ENCODE measurements around the gene GLCCI1. TPM values are rescaled to one million over a fixed set of nuclear protein-coding genes. Genes with fewer than 3 reads are reported as not detected.
"Not testable (repeated sequence)": the region's sequence is repeated elsewhere in the genome, so short reads cannot be mapped to it uniquely, and the experiment has no call there.

Gene GLCCI1
- total RNA-seq, 2 donors from 2014 or later = 3.4 to 3.8 TPM

- TF ChIP-seq CTCF (IDR thresholded peaks at IDR 0.05) = no peak
- DNase-seq (ENCODE audit: low spot score) = no peak
Observed at GRCh38 chr7:8089036-8089780, 120.6 kb downstream of the GLCCI1 start.

GRCh38 chr7:8092140-8092539, 123.5 kb downstream of the GLCCI1 start:
- no peak overlapping the region for H3K27ac ChIP-seq
- no peaks in the 10 kb centered on the region for H3K36me3 ChIP-seq
- DNase-seq (ENCODE audit: low spot score) = no peak
- H3K4me1 ChIP-seq = no peaks in the 10 kb centered on the region
- H3K9me3 ChIP-seq = no peaks in the 10 kb centered on the region
- TF ChIP-seq CTCF (IDR thresholded peaks at IDR 0.05) = no peak
- no peak overlapping the region for H3K4me3 ChIP-seq
- no peaks in the 10 kb centered on the region for H3K27me3 ChIP-seq

More at GRCh38 chr7:8089036-8089780, 120.6 kb downstream of the GLCCI1 start:
- Histone ChIP-seq H3K4me1 (no peaks in the 10 kb centered on the region), H3K36me3 (no peaks in the 10 kb centered on the region), H3K27me3 (no peaks in the 10 kb centered on the region), H3K27ac (no peak overlapping the region), H3K9me3 (no peaks in the 10 kb centered on the region), H3K4me3 (no peak overlapping the region)

- Histone ChIP-seq H3K4me1 (no peaks in the 10 kb centered on the region), H3K4me3 (no peak overlapping the region), H3K9me3 (no peaks in the 10 kb centered on the region), H3K27me3 (no peaks in the 10 kb centered on the region), H3K36me3 (no peaks in the 10 kb centered on the region), H3K27ac (no peak overlapping the region)
- no peak for DNase-seq (ENCODE audit: low spot score)
- no peak for TF ChIP-seq CTCF (IDR thresholded peaks at IDR 0.05)
Observed at GRCh38 chr7:8094164-8095140, 125.9 kb downstream of the GLCCI1 start.

- DNase-seq (ENCODE audit: low spot score); H3K27ac ChIP-seq; H3K4me1 ChIP-seq; H3K9me3 ChIP-seq; H3K4me3 ChIP-seq; H3K27me3 ChIP-seq; H3K36me3 ChIP-seq: not testable (repeated sequence)
Observed at GRCh38 chr7:8101292-8101691, 132.7 kb downstream of the GLCCI1 start.

- H3K4me3 ChIP-seq = no peak overlapping the region
- DNase-seq (ENCODE audit: low spot score) = no peak
- H3K36me3 ChIP-seq = no peaks in the 10 kb centered on the region
- no peaks in the 10 kb centered on the region for H3K4me1 ChIP-seq
- no peaks in the 10 kb centered on the region for H3K27me3 ChIP-seq
- H3K9me3 ChIP-seq = peaks cover 0 to 4% of the 10 kb centered on the region in 2 donors
- no peak for TF ChIP-seq CTCF (IDR thresholded peaks at IDR 0.05)
- H3K27ac ChIP-seq = no peak overlapping the region
Observed at GRCh38 chr7:8103282-8103681, 134.7 kb downstream of the GLCCI1 start.

GRCh38 chr7:8105449-8106095, 137.0 kb downstream of the GLCCI1 start:
- H3K9me3 ChIP-seq = peaks cover 0 to 4% of the 10 kb centered on the region in 2 donors
- DNase-seq (ENCODE audit: low spot score) = no peak
- H3K27me3 ChIP-seq = no peaks in the 10 kb centered on the region
- no peak overlapping the region for H3K27ac ChIP-seq
- H3K36me3 ChIP-seq = no peaks in the 10 kb centered on the region
- H3K4me1 ChIP-seq = no peaks in the 10 kb centered on the region
- no peak for TF ChIP-seq CTCF (IDR thresholded peaks at IDR 0.05)
- H3K4me3 ChIP-seq = no peak overlapping the region
